Uterus (tissue), 4 donors: Measurements from ENCODE around the gene FBXW2. TPM values are rescaled to one million over a fixed set of nuclear protein-coding genes. Genes with fewer than 3 reads are reported as not detected.

Experiments
- DNase-seq, 2 donors: peaks; one replicate each; pipeline ENCODE4 v3.0.0-alpha.2; 2019 to 2020
- H3K27ac ChIP-seq, 2 donors: fragments of 200-600 bp; sonication (generic); 1 replicate in 1 of 2; 2 replicates in 1 of 2; pipeline ENCODE4 v1.5.1; 2016 to 2018
- H3K27me3 ChIP-seq, 2 donors: fragments of 200-600 bp; sonication (generic); one replicate each; pipeline ENCODE4 v1.5.1; 2018 to 2019; ENCODE audit warnings: control low read depth in 1 of 2
- H3K36me3 ChIP-seq, 2 donors: fragments of 200-600 bp; sonication (generic); one replicate each; pipeline ENCODE4 v1.5.1; 2019; ENCODE audit warnings: control low read depth in 1 of 2
- H3K4me1 ChIP-seq, 2 donors: fragments of 200-600 bp; sonication (generic); one replicate each; pipeline ENCODE4 v1.5.1; 2018 to 2019; ENCODE audit warnings: control low read depth in 1 of 2
- H3K4me3 ChIP-seq, 2 donors: fragments of 200-600 bp; sonication (generic); 1 replicate in 1 of 2; 2 replicates in 1 of 2; pipeline ENCODE4 v1.5.1; 2018 to 2019; ENCODE audit warnings: mild to moderate bottlenecking in 1 of 2
- H3K9me3 ChIP-seq, 2 donors: fragments of 200-600 bp; sonication (generic); one replicate each; pipeline ENCODE4 v1.5.1; 2019; ENCODE audit warnings: control low read depth in 1 of 2
- CTCF ChIP-seq, 4 experiments: fragments of 200-600 bp in 2 of 4; fragments of 450-650 bp in 2 of 4; sonication (generic) in 2 of 4; IDR thresholded peaks; one replicate each; pipeline ENCODE4 v1.5.1; 2016 to 2019; ENCODE audit warnings: antibody characterized with exemption in 4 of 4, mild to moderate bottlenecking in 2 of 4, moderate library complexity in 1 of 4
- POLR2A ChIP-seq, 2 donors: fragments of 450-650 bp; IDR thresholded peaks; one replicate each; pipeline ENCODE4 v1.6.1; 2016; ENCODE audit warnings: antibody characterized with exemption in 2 of 2, mild to moderate bottlenecking in 1 of 2, moderate library complexity in 1 of 2
- intact Hi-C: fragments of 100-400 bp; cut with DNase I; formaldehyde crosslinking; loops from one replicate; pipeline ENCODE4 v1.15.1; 2023; ENCODE audit warnings: low total_unique reads
- total RNA-seq, 4 donors: library from RNA; depleted of rRNA in 3 of 4; stranded (reverse); fragments of >200 nt in 3 of 4; gene quantifications; one replicate each; pipeline versions ENCODE4 v1.1.0 to v1.2.4, GENCODE V29; 2014 to 2023
- donor health status: DM: yes; HTN: yes; CAD: no.

FBXW2 gene
- total RNA-seq, 4 donors from 2014 or later, result 20.7 to 82.4 (median 40.0) TPM

- Histone ChIP-seq H3K36me3 (peaks cover 0 to 4% of the 10 kb centered on the region in 2 donors), H3K4me1 (no peaks in the 10 kb centered on the region), H3K9me3 (no peaks in the 10 kb centered on the region), H3K4me3 (no peak overlapping the region), H3K27ac (no peak overlapping the region), H3K27me3 (no peaks in the 10 kb centered on the region)
- no peak for DNase-seq
- TF ChIP-seq CTCF (IDR thresholded peaks at IDR 0.05), result no peak
- TF ChIP-seq POLR2A (IDR thresholded peaks at IDR 0.05), result no peak
- intact Hi-C loops, result no loop called here
These were observed 12.8 kb downstream of the FBXW2 start for GRCh38 chr9:120780367-120780766.

- Histone ChIP-seq H3K9me3 (no peaks in the 10 kb centered on the region), H3K4me1 (no peaks in the 10 kb centered on the region), H3K27ac (no peak overlapping the region), H3K4me3 (no peak overlapping the region), H3K27me3 (no peaks in the 10 kb centered on the region), H3K36me3 (peaks cover 0 to 4% of the 10 kb centered on the region in 2 donors)
- intact Hi-C loops, result no loop called here
- no peak for DNase-seq
- no peak for TF ChIP-seq POLR2A (IDR thresholded peaks at IDR 0.05)
- no peak for TF ChIP-seq CTCF (IDR thresholded peaks at IDR 0.05)
These were observed 14.0 kb downstream of the FBXW2 start for GRCh38 chr9:120779227-120779626.

- TF ChIP-seq CTCF (IDR thresholded peaks at IDR 0.05), result no peak
- TF ChIP-seq POLR2A (IDR thresholded peaks at IDR 0.05), result no peak
- intact Hi-C loops, result no loop called here
- Histone ChIP-seq H3K4me1 (no peaks in the 10 kb centered on the region), H3K27ac (no peak overlapping the region), H3K4me3 (no peak overlapping the region), H3K36me3 (peaks cover 0 to 4% of the 10 kb centered on the region in 2 donors), H3K9me3 (no peaks in the 10 kb centered on the region), H3K27me3 (no peaks in the 10 kb centered on the region)
- DNase-seq, result no peak
These were observed 14.5 kb downstream of the FBXW2 start for GRCh38 chr9:120778758-120779157.

GRCh38 chr9:120777229-120777628, 16.0 kb downstream of the FBXW2 start:
- TF ChIP-seq POLR2A (IDR thresholded peaks at IDR 0.05), result no peak
- intact Hi-C loops, result no loop called here
- Histone ChIP-seq H3K9me3 (no peaks in the 10 kb centered on the region), H3K4me3 (no peak overlapping the region), H3K27ac (no peak overlapping the region), H3K27me3 (no peaks in the 10 kb centered on the region), H3K4me1 (no peaks in the 10 kb centered on the region), H3K36me3 (peaks cover 0 to 4% of the 10 kb centered on the region in 2 donors)
- DNase-seq, result no peak

- Histone ChIP-seq H3K27me3 (no peaks in the 10 kb centered on the region), H3K4me1 (no peaks in the 10 kb centered on the region), H3K4me3 (no peak overlapping the region), H3K27ac (no peak overlapping the region), H3K9me3 (no peaks in the 10 kb centered on the region), H3K36me3 (peaks cover 0 to 4% of the 10 kb centered on the region in 2 donors)
- intact Hi-C loops, result no loop called here
- DNase-seq, result no peak
- no peak for TF ChIP-seq CTCF (IDR thresholded peaks at IDR 0.05)
- TF ChIP-seq POLR2A (IDR thresholded peaks at IDR 0.05), result no peak
These were observed 16.4 kb downstream of the FBXW2 start for GRCh38 chr9:120776788-120777187.

- no peaks in the 10 kb centered on the region for H3K27me3 ChIP-seq
- H3K36me3 ChIP-seq, result peaks cover 0 to 4% of the 10 kb centered on the region in 2 donors
- TF ChIP-seq POLR2A (IDR thresholded peaks at IDR 0.05), result no peak
- TF ChIP-seq CTCF (IDR thresholded peaks at IDR 0.05), result no peak
- H3K4me1 ChIP-seq, result no peaks in the 10 kb centered on the region
- H3K27ac ChIP-seq, result no peak overlapping the region
- H3K9me3 ChIP-seq, result no peaks in the 10 kb centered on the region
- intact Hi-C loops, result no loop called here
- no peak for DNase-seq
- H3K4me3 ChIP-seq, result no peak overlapping the region
These were observed 17.4 kb downstream of the FBXW2 start for GRCh38 chr9:120775859-120776258.
